HEK293T (cell line): Measurements from ENCODE around the gene URB1.

ENCODE experiments used
- BHLHE40 ChIP-seq: fragments of 450-650 bp; IDR thresholded peaks from 2 replicates; pipeline ENCODE4 v1.6.1; 2016; ENCODE audit warnings: mild to moderate bottlenecking, moderate library complexity, borderline replicate concordance
- CTBP1 ChIP-seq: fragments of 450-650 bp; IDR thresholded peaks from 2 replicates; pipeline ENCODE4 v1.6.1; 2016; ENCODE audit warnings: borderline replicate concordance
- FOXK2 ChIP-seq: fragments of 450-650 bp; IDR thresholded peaks from 2 replicates; pipeline ENCODE4 v1.6.1; 2016; ENCODE audit warnings: mild to moderate bottlenecking
- FOXM1 ChIP-seq: fragments of 450-650 bp; IDR thresholded peaks from 2 replicates; pipeline ENCODE4 v1.6.1; 2017; ENCODE audit warnings: mild to moderate bottlenecking, borderline replicate concordance

GRCh38 chr21:32312976-32313375 is 79.8 kb downstream of the URB1 start:
- no peak for TF ChIP-seq CTBP1
- no peak for TF ChIP-seq BHLHE40
- TF ChIP-seq FOXM1, result no peak
- no peak for TF ChIP-seq FOXK2
